Endothelial cell of umbilical vein (primary cell): Measurements from ENCODE around the gene PDE1C. TPM values are rescaled to one million over a fixed set of nuclear protein-coding genes. Genes with fewer than 3 reads are reported as not detected.

Experiments used
- BruUV-seq: library from RNA; stranded (reverse); fragments of 400-500 nt; replicated peaks from 2 replicates; lab custom pipeline; 2021; lab: Mats Ljungman, UMichigan
- CTCF ChIA-PET: fragments of 300-600, 350-600 bp; sonication (Branson Sonifier 250); formaldehyde crosslinking; loops from one replicate; lab custom pipeline; 2021; ENCODE audit warnings: antibody characterized with exemption, inconsistent platforms; lab: Charles Lee
- POLR2A ChIA-PET: fragments of 300-600, 350-600 bp; sonication (Branson Sonifier 250); formaldehyde crosslinking; loops from one replicate; lab custom pipeline; 2021; ENCODE audit warnings: antibody characterized with exemption, inconsistent platforms; lab: Charles Lee
- DNase-seq: peaks from one replicate; pipeline ENCODE4 v3.0.0-alpha.2; 2011; ENCODE audit warnings: low read depth, low spot score
- FAIRE-seq: peaks from 2 replicates; lab custom pipeline; 2011; peaks lifted over from hg19 to GRCh38; lab: Jason Lieb, UNC
- H2AFZ ChIP-seq: 2 replicates; pipeline ENCODE4 v1.6.0; 2012; ENCODE audit warnings: low read depth, low read length, control low read depth, inconsistent platforms
- H3K27ac ChIP-seq: 2 replicates; pipeline ENCODE4 v1.5.1; 2011; ENCODE audit warnings: low read depth, mild to moderate bottlenecking, control low read depth, low read length, moderate library complexity; ENCODE audit not compliant: insufficient read depth
- H3K27me3 ChIP-seq, 2 experiments: 2 replicates each; pipeline versions ENCODE4 v1.6.0 to v1.6.1; 2011; ENCODE audit warnings: low read length in 2 of 2, mixed read lengths in 1 of 2; ENCODE audit not compliant: control insufficient read depth in 2 of 2, insufficient read depth in 2 of 2
- H3K36me3 ChIP-seq, 2 experiments: 2 replicates in 1 of 2; 3 replicates in 1 of 2; pipeline ENCODE4 v1.5.1; 2011; ENCODE audit warnings: low read length in 2 of 2, mild to moderate bottlenecking in 1 of 2, moderate library complexity in 1 of 2; ENCODE audit not compliant: control insufficient read depth in 2 of 2, insufficient read depth in 2 of 2; ENCODE audit errors: extremely low read depth in 1 of 2
- H3K4me1 ChIP-seq: 3 replicates; pipeline ENCODE4 v1.5.1; 2011; ENCODE audit warnings: mild to moderate bottlenecking, low read length; ENCODE audit not compliant: control insufficient read depth, insufficient read depth; ENCODE audit errors: extremely low read depth
- H3K4me2 ChIP-seq: 2 replicates; pipeline ENCODE4 v1.6.1; 2011; ENCODE audit warnings: low read length, control low read depth, mixed read lengths; ENCODE audit not compliant: insufficient read depth
- H3K4me3 ChIP-seq, 3 experiments: fragments of 200-600 bp in 1 of 3; sonication (generic), shearing (Covaris generic) in 1 of 3; replicated peaks in 1 of 3; 2 replicates each; pipeline ENCODE4 v1.5.1; 2011 to 2016; ENCODE audit warnings: control low read depth in 3 of 3, low read length in 3 of 3, mild to moderate bottlenecking in 2 of 3, inconsistent platforms in 1 of 3, low read depth in 1 of 3, moderate library complexity in 1 of 3; ENCODE audit not compliant: insufficient read depth in 1 of 3
- H3K79me2 ChIP-seq: 2 replicates; pipeline ENCODE4 v1.6.0; 2012; ENCODE audit warnings: low read length, inconsistent platforms; ENCODE audit not compliant: control insufficient read depth, insufficient read depth
- H3K9ac ChIP-seq: replicated peaks from 2 replicates; pipeline ENCODE3; 2011; ENCODE audit warnings: low read length, control low read depth; ENCODE audit not compliant: insufficient read depth; ENCODE audit errors: extremely low read depth
- H3K9me1 ChIP-seq: replicated peaks from 3 replicates; pipeline ENCODE4 v1.6.0; 2011; ENCODE audit warnings: mild to moderate bottlenecking, low read length; ENCODE audit not compliant: control insufficient read depth, insufficient read depth; ENCODE audit errors: extremely low read depth
- H3K9me3 ChIP-seq: replicated peaks from 2 replicates; pipeline ENCODE4 v1.5.1; 2012; ENCODE audit warnings: low read length, inconsistent platforms; ENCODE audit not compliant: control insufficient read depth, insufficient read depth
- H4K20me1 ChIP-seq: replicated peaks from 2 replicates; pipeline ENCODE3; 2011; ENCODE audit warnings: mild to moderate bottlenecking, low read length; ENCODE audit not compliant: control insufficient read depth, insufficient read depth; ENCODE audit errors: extremely low read depth
- CTCF ChIP-seq, 2 donors: IDR thresholded peaks; 1 replicate in 1 of 2; 2 replicates in 1 of 2; pipeline ENCODE4 v1.5.1; 2011; ENCODE audit warnings: low read length in 2 of 2, mild to moderate bottlenecking in 2 of 2, moderate library complexity in 2 of 2, control low read depth in 1 of 2, inconsistent platforms in 1 of 2, low read depth in 1 of 2; ENCODE audit not compliant: insufficient read depth in 1 of 2; ENCODE audit errors: extremely low read depth in 1 of 2
- EZH2 ChIP-seq: IDR thresholded peaks from 2 replicates; pipeline ENCODE4 v1.6.1; 2012; ENCODE audit warnings: borderline replicate concordance, low read depth, mild to moderate bottlenecking, moderate library complexity, low read length, inconsistent platforms; ENCODE audit not compliant: severe bottlenecking
- FOS ChIP-seq: IDR thresholded peaks from 2 replicates; pipeline ENCODE4 v1.6.1; 2011; ENCODE audit warnings: mild to moderate bottlenecking, low read length, moderate library complexity, borderline replicate concordance; ENCODE audit not compliant: insufficient read depth
- GATA2 ChIP-seq: IDR thresholded peaks from 2 replicates; pipeline ENCODE4 v1.7.0; 2011; ENCODE audit warnings: low read depth, mild to moderate bottlenecking, moderate library complexity, mixed read lengths, low read length; ENCODE audit not compliant: insufficient read length, insufficient read depth
- JUN ChIP-seq: IDR thresholded peaks from 2 replicates; pipeline ENCODE4 v1.6.1; 2011; ENCODE audit warnings: borderline replicate concordance, low read depth; ENCODE audit not compliant: insufficient read length, insufficient read depth
- MAX ChIP-seq: IDR thresholded peaks from 2 replicates; pipeline ENCODE4 v1.6.1; 2011; ENCODE audit not compliant: insufficient read depth, insufficient read length
- MYC ChIP-seq: IDR thresholded peaks from one replicate; pipeline ENCODE4 v1.6.1; 2011; ENCODE audit warnings: mild to moderate bottlenecking, low read depth, low read length
- POLR2A ChIP-seq: IDR thresholded peaks from 2 replicates; pipeline ENCODE4 v1.6.1; 2012; ENCODE audit warnings: low read depth, mild to moderate bottlenecking, control low read depth, low read length
- POLR2AphosphoS5 ChIP-seq: IDR thresholded peaks from 2 replicates; pipeline ENCODE4 v1.6.1; 2012; ENCODE audit warnings: low read depth, mild to moderate bottlenecking, control low read depth, low read length, moderate library complexity; ENCODE audit not compliant: insufficient read depth
- dilution Hi-C: fragments of 300-500 bp; cut with MboI; formaldehyde crosslinking; loops from one replicate; pipeline ENCODE4 v1.15.0; 2019; ENCODE audit warnings: low sequenced_read_pairs; ENCODE audit not compliant: extremely low pct_ligation_motif_present
- intact Hi-C: fragments of 100-400 bp; cut with micrococcal nuclease; formaldehyde crosslinking; loops from one replicate; pipeline ENCODE4 v1.10.0; 2022
- polyA plus RNA-seq, 4 experiments: library from polyadenylated mRNA; depleted of rRNA in 3 of 4; stranded (reverse) in 3 of 4; unstranded in 1 of 4; fragments of >200 nt; gene quantifications; 2 replicates each; pipeline versions ENCODE4 v1.2.1 to v1.2.3, GENCODE V29; 2011 to 2012; ENCODE audit warnings: missing spikeins in 1 of 4
- total RNA-seq: library from RNA; stranded (reverse); gene quantifications from 2 replicates; pipeline ENCODE4 v1.2.3, GENCODE V29; 2021

Gene PDE1C
- total and polyA plus RNA-seq, 2 donors (not counting 3 experiments of a cell fraction or from before 2014, with no cell fraction given): 0.90 to 3.1 TPM

DNA sequence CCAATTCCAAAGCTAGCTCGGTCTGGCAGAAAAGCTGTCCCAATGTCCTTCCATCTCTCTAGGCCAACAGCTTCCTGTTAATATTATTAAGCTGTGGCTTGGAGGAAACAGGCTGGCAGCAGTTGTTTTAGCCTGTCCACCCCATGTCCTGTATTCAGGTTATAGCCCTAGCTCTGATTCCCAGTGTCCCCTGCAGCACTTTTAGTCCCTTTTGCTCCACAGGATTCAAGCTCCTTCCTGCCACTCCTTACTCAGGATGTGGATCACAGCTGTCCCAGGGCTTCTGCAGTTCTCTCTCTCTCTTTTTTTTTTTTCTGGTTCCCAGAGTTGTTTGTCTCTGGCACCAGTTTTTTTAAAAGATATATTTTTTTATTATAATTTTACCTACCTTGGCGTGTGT lies 298.0 kb downstream of the PDE1C start:
- BruUV-seq: no TSS peak
- dilution Hi-C loops: no loop called here
- POLR2A ChIA-PET: no interaction called here

More for the DNA sequence above, 298.0 kb downstream of the PDE1C start:
- Histone ChIP-seq H3K79me2 (no peaks in the 10 kb centered on the region), H3K36me3 (no peaks in the 10 kb centered on the region), H2AFZ (no peak overlapping the region), H3K4me1 (peaks cover 11% of the 10 kb centered on the region), H3K27me3 (no peaks in the 10 kb centered on the region), H3K27ac (no peak overlapping the region), H3K4me3 (no peak overlapping the region), H3K9me3 (no peaks in the 10 kb centered on the region), H3K9ac (no peak overlapping the region), H3K4me2 (no peak overlapping the region), H3K9me1 (no peaks in the 10 kb centered on the region), H4K20me1 (no peaks in the 10 kb centered on the region)
- intact Hi-C loops: no loop called here
- no peak for FAIRE-seq
- no peak for TF ChIP-seq POLR2AphosphoS5
- TF ChIP-seq MAX: no peak
- TF ChIP-seq GATA2: no peak
- no peak for TF ChIP-seq JUN
- TF ChIP-seq MYC: no peak
- no peak for TF ChIP-seq POLR2A
- no peak for TF ChIP-seq FOS
- TF ChIP-seq CTCF (IDR thresholded peaks at IDR 0.05; ENCODE audit: extremely low read depth in 1 of 2, insufficient read depth in 1 of 2, low read depth in 1 of 2, low read length in 2 of 2): no peak
- TF ChIP-seq EZH2: no peak
- no peak for DNase-seq
- CTCF ChIA-PET: interaction anchor here (0.9 to 2.4 kb wide), 6 partner anchors 10 to 432 kb away, joined by 3 to 18 read pairs (median 6); no protein-coding TSS in a partner anchor
